Measurements from ENCODE around the gene C1orf56. TPM values are rescaled to one million over a fixed set of nuclear protein-coding genes. Genes with fewer than 3 reads are reported as not detected.

C1orf56 gene
- total and polyA plus RNA-seq, 2 of the 13 experiments (the other 11 are each of a cell fraction or from before 2014, with no cell fraction given), result 1.5 to 3.2 TPM

GRCh38 chr1:151012684-151013471, 34.7 kb upstream of the C1orf56 start (continued):
- TF ChIP-seq TFE3 (CRISPR knock-in tag; IDR thresholded peaks at IDR 0.05) (peak; percentile 20; the same call in 1 of the 2 replicates), ESRRA (CRISPR knock-in tag; IDR thresholded peaks at IDR 0.05; ENCODE audit: low read depth) (peak; percentile 64; the same call in 1 of the 2 replicates), TCF7 (IDR thresholded peaks at IDR 0.05; ENCODE audit: low read depth) (peak; percentile 72), XBP1 (CRISPR knock-in tag; IDR thresholded peaks at IDR 0.05) (no peak), FOXK2 (IDR thresholded peaks at IDR 0.05) (peak; percentile 50; the same call in 1 of the 2 replicates), KDM5B (CRISPR knock-in tag; IDR thresholded peaks at IDR 0.05; ENCODE audit: borderline replicate concordance) (peak; percentile 53; the same call in 1 of the 2 replicates), MNT (IDR thresholded peaks at IDR 0.05) (peak; percentile 35), ZNF605 (CRISPR knock-in tag; IDR thresholded peaks at IDR 0.05) (peak; percentile 61; the same call in 1 of the 2 replicates), SMC3 (IDR thresholded peaks at IDR 0.05; ENCODE audit: low read length) (peak; percentile 34), ADNP (CRISPR knock-in tag; IDR thresholded peaks at IDR 0.05) (peak; percentile 95), RCOR2 (CRISPR knock-in tag; IDR thresholded peaks at IDR 0.05) (peak; percentile 81), ZNF792 (CRISPR knock-in tag; IDR thresholded peaks at IDR 0.05) (peak; percentile 10; the same call in 1 of the 2 replicates), HDAC2 (CRISPR knock-in tag; IDR thresholded peaks at IDR 0.05) (peak; percentile 92), ZNF574 (CRISPR knock-in tag; IDR thresholded peaks at IDR 0.05) (peak; percentile 73; the same call in 1 of the 2 replicates), AGO2 (optimal IDR thresholded peaks at IDR 0.05; ENCODE audit: low read depth, low read length) (no peak), SOX13 (IDR thresholded peaks at IDR 0.05) (peak; percentile 66), SOX13 (CRISPR knock-in tag; conservative IDR thresholded peaks at IDR 0.05 in 1 of 2, IDR thresholded peaks at IDR 0.05 in 1 of 2) (peak in 1 of 2 experiments; percentile 84; a peak in 2 of 4 replicates), FUBP1 (CRISPR knock-in tag; IDR thresholded peaks at IDR 0.05; ENCODE audit: borderline replicate concordance) (no peak)
